T-helper 2 cell (primary cell): ENCODE results near the gene TMEM130.

Experiments used
- DNase-seq, 5 experiments: peaks; one replicate each; pipeline versions ENCODE4 v3.0.0 to v3.0.0-alpha.2; 2012 to 2022
- total RNA-seq, 2 donors: gene quantifications; one replicate each; lab custom pipeline; 2026; lab: John Stamatoyannopoulos, UW

The TMEM130 gene
- total RNA-seq: 0 reads per million in 2 donors

- no peak for DNase-seq
Observed at GRCh38 chr7:98869597-98870120, at the start of gene TMEM130. Gene TMEM130, minus strand, starts transcription at chr7:98870014. Its CDS starts 153 bp downstream, at chr7:98869861.

- DNase-seq: no peak
Observed at GRCh38 chr7:98917331-98917730, 47.5 kb upstream of the TMEM130 start.

- no peak for DNase-seq
Observed at GRCh38 chr7:98913612-98914011, 43.8 kb upstream of the TMEM130 start.

GRCh38 chr7:98913026-98913425 lies 43.2 kb upstream of the TMEM130 start:
- DNase-seq: no peak

GRCh38 chr7:98911916-98912315 lies 42.1 kb upstream of the TMEM130 start:
- DNase-seq: no peak

- DNase-seq: no peak
Observed at GRCh38 chr7:98910427-98910826, 40.6 kb upstream of the TMEM130 start.

GRCh38 chr7:98909487-98909886 lies 39.7 kb upstream of the TMEM130 start:
- DNase-seq: no peak

GRCh38 chr7:98908585-98908984 lies 38.8 kb upstream of the TMEM130 start:
- DNase-seq: no peak

GRCh38 chr7:98907570-98907969 lies 37.8 kb upstream of the TMEM130 start:
- DNase-seq: no peak

GRCh38 chr7:98903246-98903645 lies 33.4 kb upstream of the TMEM130 start:
- no peak for DNase-seq

- DNase-seq: no peak
Observed at GRCh38 chr7:98902523-98902922, 32.7 kb upstream of the TMEM130 start.

GRCh38 chr7:98900815-98901214 lies 31.0 kb upstream of the TMEM130 start:
- no peak for DNase-seq

- no peak for DNase-seq
Observed at GRCh38 chr7:98899816-98900215, 30.0 kb upstream of the TMEM130 start.

GRCh38 chr7:98892609-98893008 lies 22.8 kb upstream of the TMEM130 start:
- DNase-seq: no peak

- no peak for DNase-seq
Observed at GRCh38 chr7:98887038-98887437, 17.2 kb upstream of the TMEM130 start.

GRCh38 chr7:98884416-98884815 lies 14.6 kb upstream of the TMEM130 start:
- no peak for DNase-seq

GRCh38 chr7:98881561-98882315 lies 11.9 kb upstream of the TMEM130 start:
- DNase-seq: peak in 1 of 5 experiments; percentile 65

- DNase-seq: peak in 1 of 5 experiments; percentile 26
Observed at GRCh38 chr7:98880485-98880884, 10.7 kb upstream of the TMEM130 start.

GRCh38 chr7:98879979-98880315 lies 10.1 kb upstream of the TMEM130 start:
- no peak for DNase-seq

- peak; percentile 24 to 92 (median 60) for DNase-seq
Observed at GRCh38 chr7:98879198-98879978, 9.6 kb upstream of the TMEM130 start.

GRCh38 chr7:98878365-98879197 lies 8.8 kb upstream of the TMEM130 start, which contains the start of gene TRRAP:
Gene TRRAP, plus strand, starts transcription at chr7:98878532. Its CDS starts 2,619 bp downstream, at chr7:98881151.
- peak; percentile 55 to 86 (median 66) for DNase-seq

GRCh38 chr7:98877692-98878364 lies 8.0 kb upstream of the TMEM130 start:
- no peak for DNase-seq
